ENCODE results near the gene ACTRT1. TPM values are rescaled to one million over a fixed set of nuclear protein-coding genes. Genes with fewer than 3 reads are reported as not detected.

The ACTRT1 gene
- total RNA-seq (not detected), polyA plus RNA-seq (not detected)
- long read RNA-seq, donor 1 = 0 reads
- long read RNA-seq, donor 2 = 0 reads
- long read RNA-seq, donor 3 = 0 reads
- long read RNA-seq, donor 4 = 0 reads
- long read RNA-seq, donor 5 = 0 reads
- long read RNA-seq, donor 6 = 0 reads
- long read RNA-seq, donor 7 = 0 reads
- long read RNA-seq, donor 8 = 0 reads
- long read RNA-seq, donor 9 = 0 reads
- long read RNA-seq, donor 10 = 0 reads

DNA sequence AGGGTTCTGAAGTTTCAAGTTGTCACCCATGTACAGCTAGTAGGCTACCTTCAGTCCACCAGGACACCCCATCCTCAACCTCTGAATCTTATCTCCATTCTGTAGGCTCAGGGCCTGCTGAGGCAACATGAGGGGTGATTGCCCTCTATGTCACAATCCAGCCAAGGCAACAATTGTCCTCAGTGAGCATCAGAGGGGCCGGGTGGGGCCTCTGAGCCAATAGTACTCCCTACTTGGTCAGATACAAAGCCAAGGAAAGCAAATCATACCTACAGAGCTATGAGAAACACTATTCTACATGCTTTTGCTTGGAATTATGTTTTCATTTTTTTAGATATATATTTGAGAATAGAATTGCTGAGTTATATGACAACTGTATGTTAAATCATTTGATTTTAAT is at the start of gene ACTRT1:
TSS of gene ACTRT1 (minus strand) at position 101 of the 400 bp plus-strand sequence. CDS start 197 bp downstream, outside the sequence.
- intact Hi-C loops (cut with DNase I; ENCODE audit: low total_unique reads) = no loop called here

DNA sequence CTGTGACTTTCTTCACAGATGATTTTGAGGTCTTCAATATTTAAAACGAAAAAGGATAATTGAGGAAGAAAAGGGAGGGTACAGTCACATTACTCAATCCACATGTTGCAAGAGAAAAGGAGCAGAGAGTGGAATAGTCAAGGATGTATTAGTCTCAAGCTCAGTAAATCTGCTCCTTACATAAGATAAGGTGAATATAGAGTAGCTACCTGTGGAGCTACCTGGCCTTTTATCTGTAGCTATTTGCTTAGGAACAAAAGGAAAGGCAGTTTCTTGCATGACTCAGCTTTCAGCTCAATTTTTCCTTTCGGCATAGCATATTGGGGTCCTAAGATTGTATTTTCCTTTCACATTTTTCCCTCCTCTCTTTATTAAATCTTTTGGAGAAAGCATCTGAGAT is 26.3 kb upstream of the ACTRT1 start:
- Histone ChIP-seq H3K4me3 (no peak overlapping the region), H3K36me3 (no peaks in the 10 kb centered on the region), H3K27ac (no peak overlapping the region), H3K27me3 (no peaks in the 10 kb centered on the region), H3K4me1 (no peaks in the 10 kb centered on the region), H3K9me3 (no peaks in the 10 kb centered on the region)
- TF ChIP-seq EP300 (IDR thresholded peaks at IDR 0.05) = no peak
- TF ChIP-seq, protein P1, sequence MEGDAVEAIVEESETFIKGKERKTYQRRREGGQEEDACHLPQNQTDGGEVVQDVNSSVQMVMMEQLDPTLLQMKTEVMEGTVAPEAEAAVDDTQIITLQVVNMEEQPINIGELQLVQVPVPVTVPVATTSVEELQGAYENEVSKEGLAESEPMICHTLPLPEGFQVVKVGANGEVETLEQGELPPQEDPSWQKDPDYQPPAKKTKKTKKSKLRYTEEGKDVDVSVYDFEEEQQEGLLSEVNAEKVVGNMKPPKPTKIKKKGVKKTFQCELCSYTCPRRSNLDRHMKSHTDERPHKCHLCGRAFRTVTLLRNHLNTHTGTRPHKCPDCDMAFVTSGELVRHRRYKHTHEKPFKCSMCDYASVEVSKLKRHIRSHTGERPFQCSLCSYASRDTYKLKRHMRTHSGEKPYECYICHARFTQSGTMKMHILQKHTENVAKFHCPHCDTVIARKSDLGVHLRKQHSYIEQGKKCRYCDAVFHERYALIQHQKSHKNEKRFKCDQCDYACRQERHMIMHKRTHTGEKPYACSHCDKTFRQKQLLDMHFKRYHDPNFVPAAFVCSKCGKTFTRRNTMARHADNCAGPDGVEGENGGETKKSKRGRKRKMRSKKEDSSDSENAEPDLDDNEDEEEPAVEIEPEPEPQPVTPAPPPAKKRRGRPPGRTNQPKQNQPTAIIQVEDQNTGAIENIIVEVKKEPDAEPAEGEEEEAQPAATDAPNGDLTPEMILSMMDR (IDR thresholded peaks at IDR 0.05) = no peak
- TF ChIP-seq POLR2A (IDR thresholded peaks at IDR 0.05) = no peak
- no peak for TF ChIP-seq POLR2AphosphoS5 (IDR thresholded peaks at IDR 0.05)
- 29 to 41% (median 34%) methylated on average over 2 of the region's 2 CpGs for WGBS, 5 donors
- intact Hi-C loops (cut with DNase I; ENCODE audit: low total_unique reads) = no loop called here
- no peak for DNase-seq

More for the DNA sequence above, at the start of gene ACTRT1:
- 0 to 67% (median 45%) methylated on average over 1 of the region's 1 CpG for WGBS, 5 donors
- Histone ChIP-seq H3K27ac (no peak within 1 kb of the TSS), H3K9me3 (no peaks in the 10 kb centered on the region), H3K36me3 (no peaks in the 10 kb centered on the region), H3K4me3 (no peak within 1 kb of the TSS), H3K4me1 (no peaks in the 10 kb centered on the region), H3K27me3 (no peaks in the 10 kb centered on the region)
- no peak for TF ChIP-seq POLR2AphosphoS5 (IDR thresholded peaks at IDR 0.05)
- TF ChIP-seq POLR2A (IDR thresholded peaks at IDR 0.05) = no peak
- no peak for TF ChIP-seq EP300 (IDR thresholded peaks at IDR 0.05)
- DNase-seq = no peak

DNA sequence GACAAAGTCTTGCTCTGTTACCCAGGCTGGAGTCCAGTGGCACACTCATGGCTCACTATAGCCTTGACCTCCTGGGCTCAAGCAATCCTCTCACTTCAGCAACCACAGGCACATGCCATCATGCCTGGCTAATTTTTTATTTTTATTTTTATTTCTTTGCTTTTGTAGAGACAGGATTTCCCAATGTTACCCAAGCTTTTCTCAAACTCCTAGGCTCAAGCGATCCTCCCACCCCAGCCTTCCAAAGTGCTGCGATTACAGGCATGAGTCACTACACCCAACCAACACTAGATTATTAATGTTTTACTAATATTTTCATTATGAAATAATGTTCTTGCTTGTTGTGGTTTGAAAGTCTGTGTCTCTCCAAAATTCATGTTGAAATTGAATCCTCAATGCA is 5.2 kb upstream of the ACTRT1 start:
- no peaks in the 10 kb centered on the region for H3K9me3 ChIP-seq
- H3K27me3 ChIP-seq = no peaks in the 10 kb centered on the region
- 65 to 81% (median 76%) methylated on average over 2 of the region's 2 CpGs for WGBS, 5 donors
- DNase-seq = no peak
- H3K4me3 ChIP-seq = no peak overlapping the region
- no peak overlapping the region for H3K27ac ChIP-seq
- no peaks in the 10 kb centered on the region for H3K36me3 ChIP-seq
- no peak for TF ChIP-seq POLR2AphosphoS5 (IDR thresholded peaks at IDR 0.05)
- no peak for TF ChIP-seq EP300 (IDR thresholded peaks at IDR 0.05)
- TF ChIP-seq, protein P1 (IDR thresholded peaks at IDR 0.05) = no peak
- no peak for TF ChIP-seq POLR2A (IDR thresholded peaks at IDR 0.05)
- intact Hi-C loops (cut with DNase I; ENCODE audit: low total_unique reads) = no loop called here
- H3K4me1 ChIP-seq = no peaks in the 10 kb centered on the region

DNA sequence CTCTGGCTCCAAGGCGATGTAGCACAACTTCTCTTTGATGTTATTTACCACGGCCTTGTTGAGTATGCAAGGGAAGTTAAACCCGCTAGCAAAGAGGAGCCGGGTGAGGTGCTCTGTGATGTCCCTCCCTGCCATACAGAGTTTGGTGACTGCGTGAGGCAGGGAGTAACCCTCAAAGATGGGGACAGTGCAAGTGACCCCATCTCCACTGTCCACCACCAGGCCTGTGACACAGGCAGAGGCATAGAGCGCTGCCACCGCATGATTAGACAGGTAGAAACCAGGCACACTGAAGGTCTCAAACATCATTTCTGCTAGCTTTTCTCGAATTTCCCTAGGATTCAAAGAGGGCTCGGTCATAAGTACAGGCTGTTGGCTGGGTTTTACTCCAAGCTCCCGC is 677 bp downstream of the ACTRT1 start:
- intact Hi-C loops (cut with DNase I; ENCODE audit: low total_unique reads) = no loop called here
- Histone ChIP-seq H3K9me3 (no peaks in the 10 kb centered on the region), H3K27me3 (no peaks in the 10 kb centered on the region), H3K36me3 (no peaks in the 10 kb centered on the region), H3K4me1 (no peaks in the 10 kb centered on the region), H3K4me3 (no peak overlapping the region), H3K27ac (no peak overlapping the region)
- DNase-seq = no peak
- WGBS, 5 donors = 76 to 87% (median 82%) methylated on average over 8 to 10 of the region's 10 CpGs
- TF ChIP-seq, protein P1 (IDR thresholded peaks at IDR 0.05) = no peak
- TF ChIP-seq POLR2A (IDR thresholded peaks at IDR 0.05) (no peak), EP300 (IDR thresholded peaks at IDR 0.05) (no peak), POLR2AphosphoS5 (IDR thresholded peaks at IDR 0.05) (no peak)

DNA sequence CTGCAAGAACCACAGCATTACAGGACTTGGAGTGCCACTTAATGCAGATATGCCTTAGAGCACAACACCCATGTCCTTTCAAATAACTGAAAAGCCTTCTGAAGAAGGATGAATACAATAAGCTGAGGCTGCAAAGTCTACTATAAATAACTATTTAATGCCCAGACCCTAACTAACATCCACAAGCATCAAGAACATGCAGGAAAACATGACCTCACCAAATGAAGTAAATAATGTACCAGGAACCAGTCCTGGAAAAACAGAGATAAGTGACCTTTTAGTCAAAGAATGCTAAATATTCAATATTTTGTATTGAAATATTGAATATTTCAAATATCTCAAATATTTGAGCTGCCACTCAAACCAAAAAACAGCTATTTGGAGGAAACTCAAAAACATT is 16.9 kb downstream of the ACTRT1 start:
- no peak overlapping the region for H3K27ac ChIP-seq
- DNase-seq = no peak
- no peaks in the 10 kb centered on the region for H3K27me3 ChIP-seq
- intact Hi-C loops (cut with DNase I; ENCODE audit: low total_unique reads) = no loop called here
- H3K4me3 ChIP-seq = no peak overlapping the region
- H3K36me3 ChIP-seq = no peaks in the 10 kb centered on the region
- TF ChIP-seq POLR2A (IDR thresholded peaks at IDR 0.05) (no peak), POLR2AphosphoS5 (IDR thresholded peaks at IDR 0.05) (no peak), EP300 (IDR thresholded peaks at IDR 0.05) (no peak)
- TF ChIP-seq, protein P1 (IDR thresholded peaks at IDR 0.05) = no peak
- H3K9me3 ChIP-seq = no peaks in the 10 kb centered on the region
- no peaks in the 10 kb centered on the region for H3K4me1 ChIP-seq

Measured in stomach (tissue), 19 donors.